HG03520 (cell line): Measurements from ENCODE around the gene CDH19.

Source experiments
- ATAC-seq: cut with Tn5 transposase; IDR thresholded peaks from one replicate; pipeline ENCODE4 v1.9.1; 2021; ENCODE audit warnings: mild to moderate bottlenecking, moderate library complexity; ENCODE audit not compliant: unreplicated experiment

Gene CDH19

GRCh38 chr18:66603941-66604627, at the start of gene CDH19:
Gene CDH19 (minus strand): TSS chr18:66604090. CDS start chr18:66572204, 31,886 bp downstream.
- ATAC-seq, result no peak

GRCh38 chr18:66647671-66648070, 43.8 kb upstream of the CDH19 start:
- no peak for ATAC-seq

- no peak for ATAC-seq
These were observed 42.7 kb upstream of the CDH19 start for GRCh38 chr18:66646609-66647008.

GRCh38 chr18:66645983-66646382, 42.1 kb upstream of the CDH19 start:
- ATAC-seq, result no peak

- no peak for ATAC-seq
These were observed 37.2 kb upstream of the CDH19 start for GRCh38 chr18:66641056-66641455.

GRCh38 chr18:66640431-66640830, 36.5 kb upstream of the CDH19 start:
- ATAC-seq, result no peak

GRCh38 chr18:66638856-66639629, 35.2 kb upstream of the CDH19 start:
- ATAC-seq, result no peak

GRCh38 chr18:66635342-66635741, 31.5 kb upstream of the CDH19 start:
- ATAC-seq, result no peak

- ATAC-seq, result no peak
These were observed 28.9 kb upstream of the CDH19 start for GRCh38 chr18:66632756-66633155.

- no peak for ATAC-seq
These were observed 26.9 kb upstream of the CDH19 start for GRCh38 chr18:66630831-66631230.

- ATAC-seq, result no peak
These were observed 19.9 kb upstream of the CDH19 start for GRCh38 chr18:66623821-66624220.

GRCh38 chr18:66621816-66622576, 18.1 kb upstream of the CDH19 start:
- ATAC-seq, result no peak

- ATAC-seq, result peak; percentile 69
These were observed 12.7 kb upstream of the CDH19 start for GRCh38 chr18:66616523-66616983.

- ATAC-seq, result no peak
These were observed 11.3 kb upstream of the CDH19 start for GRCh38 chr18:66615176-66615575.

- no peak for ATAC-seq
These were observed 3.7 kb upstream of the CDH19 start for GRCh38 chr18:66607632-66608031.

- no peak for ATAC-seq
These were observed 2.2 kb downstream of the CDH19 start for GRCh38 chr18:66601649-66602048.

- no peak for ATAC-seq
These were observed 4.7 kb downstream of the CDH19 start for GRCh38 chr18:66599190-66599589.

GRCh38 chr18:66587430-66587829, 16.5 kb downstream of the CDH19 start:
- ATAC-seq, result no peak

GRCh38 chr18:66582211-66582610, 21.7 kb downstream of the CDH19 start:
- ATAC-seq, result no peak

GRCh38 chr18:66575263-66575662, 28.6 kb downstream of the CDH19 start:
- no peak for ATAC-seq

- ATAC-seq, result no peak
These were observed 32.0 kb downstream of the CDH19 start for GRCh38 chr18:66571845-66572244.

- ATAC-seq, result no peak
These were observed 37.3 kb downstream of the CDH19 start for GRCh38 chr18:66566616-66567015.
